Transverse colon (tissue), 3 donors: ENCODE measurements around the gene PHACTR2.

Source experiments
- POLR2A ChIP-seq: fragments of 450-650 bp; IDR thresholded peaks from one replicate; pipeline ENCODE4 v1.6.1; 2016; ENCODE audit warnings: antibody characterized with exemption, mild to moderate bottlenecking, moderate library complexity
- TF ChIP-seq, protein P1 (sequence below), 5 experiments: fragments of 200-600 bp in 3 of 5; fragments of 450-650 bp in 2 of 5; sonication (generic) in 3 of 5; IDR thresholded peaks; 1 replicate in 2 of 5; 2 replicates in 3 of 5; pipeline ENCODE4 v1.5.1; 2016 to 2017; ENCODE audit warnings: antibody characterized with exemption in 5 of 5, inconsistent platforms in 3 of 5, mild to moderate bottlenecking in 2 of 5, moderate library complexity in 1 of 5

DNA sequence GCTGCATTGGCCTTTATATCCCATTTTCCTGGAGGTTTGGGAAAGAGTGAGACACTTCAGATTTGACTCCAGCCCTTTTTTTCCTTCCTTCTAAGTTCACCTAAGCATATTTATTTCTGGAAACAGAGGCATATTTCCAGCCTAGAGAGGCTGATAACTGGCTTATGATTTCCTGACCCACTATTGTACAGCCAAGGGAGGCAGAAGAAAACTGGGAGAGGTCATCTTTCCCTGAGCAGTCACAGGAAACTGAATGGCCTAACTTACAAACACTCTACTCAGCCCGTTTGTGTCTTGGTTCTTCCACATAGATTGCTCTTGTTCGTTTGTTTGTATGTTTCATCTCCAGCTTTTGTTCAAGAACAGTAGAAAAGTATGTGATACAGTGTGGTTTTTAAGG, 101.2 kb downstream of the PHACTR2 start:
- no peak for TF ChIP-seq POLR2A
- TF ChIP-seq, protein P1, sequence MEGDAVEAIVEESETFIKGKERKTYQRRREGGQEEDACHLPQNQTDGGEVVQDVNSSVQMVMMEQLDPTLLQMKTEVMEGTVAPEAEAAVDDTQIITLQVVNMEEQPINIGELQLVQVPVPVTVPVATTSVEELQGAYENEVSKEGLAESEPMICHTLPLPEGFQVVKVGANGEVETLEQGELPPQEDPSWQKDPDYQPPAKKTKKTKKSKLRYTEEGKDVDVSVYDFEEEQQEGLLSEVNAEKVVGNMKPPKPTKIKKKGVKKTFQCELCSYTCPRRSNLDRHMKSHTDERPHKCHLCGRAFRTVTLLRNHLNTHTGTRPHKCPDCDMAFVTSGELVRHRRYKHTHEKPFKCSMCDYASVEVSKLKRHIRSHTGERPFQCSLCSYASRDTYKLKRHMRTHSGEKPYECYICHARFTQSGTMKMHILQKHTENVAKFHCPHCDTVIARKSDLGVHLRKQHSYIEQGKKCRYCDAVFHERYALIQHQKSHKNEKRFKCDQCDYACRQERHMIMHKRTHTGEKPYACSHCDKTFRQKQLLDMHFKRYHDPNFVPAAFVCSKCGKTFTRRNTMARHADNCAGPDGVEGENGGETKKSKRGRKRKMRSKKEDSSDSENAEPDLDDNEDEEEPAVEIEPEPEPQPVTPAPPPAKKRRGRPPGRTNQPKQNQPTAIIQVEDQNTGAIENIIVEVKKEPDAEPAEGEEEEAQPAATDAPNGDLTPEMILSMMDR (IDR thresholded peaks at IDR 0.05), result no peak
